ENCODE results near the gene HAT1. TPM values are rescaled to one million over a fixed set of nuclear protein-coding genes. Genes with fewer than 3 reads are reported as not detected.

Gene HAT1
- total and polyA plus RNA-seq, 11 donors: 9.9 to 60.7 (median 34.1) TPM

DNA sequence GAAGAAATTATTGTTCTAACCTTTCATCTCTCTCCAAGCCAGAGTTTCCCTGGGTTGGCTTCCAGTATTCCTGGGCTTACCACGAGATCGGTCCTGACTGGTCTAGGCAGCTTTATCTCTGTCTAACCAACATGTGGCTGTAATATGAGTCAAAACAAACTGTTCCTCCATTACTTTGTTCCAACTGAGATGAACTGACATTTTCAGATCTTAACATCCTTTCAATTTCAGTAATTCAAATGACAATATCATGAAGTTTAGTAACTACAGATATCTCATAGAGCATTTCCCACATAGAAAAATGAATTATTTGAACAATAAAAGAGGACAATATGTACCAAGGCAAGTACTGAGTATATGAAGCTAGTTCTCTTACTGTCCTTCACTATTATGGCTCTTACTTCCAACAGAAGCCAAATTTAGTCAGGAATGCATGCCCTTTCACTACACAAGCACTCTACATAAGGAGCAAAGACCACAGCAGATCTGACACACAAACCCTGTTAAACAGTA, 43.7 kb upstream of the HAT1 start:
- TF ChIP-seq, protein P1, sequence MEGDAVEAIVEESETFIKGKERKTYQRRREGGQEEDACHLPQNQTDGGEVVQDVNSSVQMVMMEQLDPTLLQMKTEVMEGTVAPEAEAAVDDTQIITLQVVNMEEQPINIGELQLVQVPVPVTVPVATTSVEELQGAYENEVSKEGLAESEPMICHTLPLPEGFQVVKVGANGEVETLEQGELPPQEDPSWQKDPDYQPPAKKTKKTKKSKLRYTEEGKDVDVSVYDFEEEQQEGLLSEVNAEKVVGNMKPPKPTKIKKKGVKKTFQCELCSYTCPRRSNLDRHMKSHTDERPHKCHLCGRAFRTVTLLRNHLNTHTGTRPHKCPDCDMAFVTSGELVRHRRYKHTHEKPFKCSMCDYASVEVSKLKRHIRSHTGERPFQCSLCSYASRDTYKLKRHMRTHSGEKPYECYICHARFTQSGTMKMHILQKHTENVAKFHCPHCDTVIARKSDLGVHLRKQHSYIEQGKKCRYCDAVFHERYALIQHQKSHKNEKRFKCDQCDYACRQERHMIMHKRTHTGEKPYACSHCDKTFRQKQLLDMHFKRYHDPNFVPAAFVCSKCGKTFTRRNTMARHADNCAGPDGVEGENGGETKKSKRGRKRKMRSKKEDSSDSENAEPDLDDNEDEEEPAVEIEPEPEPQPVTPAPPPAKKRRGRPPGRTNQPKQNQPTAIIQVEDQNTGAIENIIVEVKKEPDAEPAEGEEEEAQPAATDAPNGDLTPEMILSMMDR (IDR thresholded peaks at IDR 0.05): no peak
- TF ChIP-seq POLR2A (IDR thresholded peaks at IDR 0.05): no peak
- ATAC-seq: peak; percentile 87 to 95 (median 93)
- Histone ChIP-seq H3K4me3 (peak overlapping the region in 1 of 12 donors; percentile 4), H3K4me1 (peaks cover 0 to 60% (median 18%) of the 10 kb centered on the region in 12 donors), H3K9me3 (no peaks in the 10 kb centered on the region), H3K36me3 (peaks cover 0 to 15% (median 0%) of the 10 kb centered on the region in 9 donors), H3K27me3 (no peaks in the 10 kb centered on the region), H3K27ac (peak overlapping the region; percentile 42 to 85 (median 76))
- intact Hi-C loops (cut with DNase I): no loop called here
- WGBS, 4 donors: 10 to 30% (median 25%) methylated on average over 2 of the region's 2 CpGs
- DNase-seq: peak in 3 of 5 donors; percentile 31 to 43 (median 37)

DNA sequence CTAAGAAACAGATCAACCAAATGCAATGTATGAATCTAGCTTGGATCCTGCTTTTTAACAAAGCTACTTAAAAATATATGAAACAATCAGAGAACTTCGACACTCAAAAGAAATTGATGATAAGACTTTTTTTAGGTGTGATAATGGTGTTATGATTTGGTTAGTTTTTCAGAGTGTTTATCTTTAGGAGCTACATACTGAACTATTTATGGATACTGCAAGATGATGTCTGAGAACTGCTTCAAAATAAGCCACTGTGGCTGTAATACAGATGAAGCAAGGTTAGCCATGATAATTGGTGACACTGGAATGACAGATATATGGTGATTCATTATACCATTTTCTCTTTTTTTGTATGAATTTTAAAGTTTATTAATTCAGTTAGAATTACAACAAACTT, 42.4 kb upstream of the HAT1 start:
- 29 to 46% (median 39%) methylated on average over 1 of the region's 1 CpG for WGBS, 4 donors
- Histone ChIP-seq H3K36me3 (peaks cover 0 to 8% (median 0%) of the 10 kb centered on the region in 9 donors), H3K4me3 (no peak overlapping the region), H3K27ac (peak overlapping the region; percentile 42 to 85 (median 76)), H3K9me3 (no peaks in the 10 kb centered on the region), H3K27me3 (no peaks in the 10 kb centered on the region), H3K4me1 (peaks cover 0 to 60% (median 18%) of the 10 kb centered on the region in 12 donors)
- TF ChIP-seq POLR2A (IDR thresholded peaks at IDR 0.05): no peak
- TF ChIP-seq, protein P1 (IDR thresholded peaks at IDR 0.05): no peak
- ATAC-seq (peak in 1 of 4 donors; percentile 45), DNase-seq (no peak)
- intact Hi-C loops (cut with DNase I): no loop called here

DNA sequence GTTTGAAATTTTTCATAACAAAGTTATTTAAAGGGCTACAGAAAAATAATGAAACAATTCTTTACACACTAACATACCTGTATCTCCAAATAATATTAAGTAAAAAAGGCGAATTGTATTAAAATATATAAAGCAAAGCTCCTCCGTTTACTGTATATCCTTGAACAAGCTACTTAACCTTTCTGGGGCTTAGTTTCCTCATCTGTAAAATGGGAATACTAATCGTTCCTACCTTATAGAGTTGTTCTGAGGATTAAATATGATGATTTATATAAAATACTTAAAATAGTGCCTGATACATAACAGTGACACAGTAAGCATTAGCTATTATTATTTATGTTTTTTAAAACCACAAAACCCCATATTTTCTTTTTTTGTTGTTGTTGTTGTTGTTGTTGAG, 41.5 kb upstream of the HAT1 start:
- no peaks in the 10 kb centered on the region for H3K27me3 ChIP-seq
- peak overlapping the region in 9 of 12 donors; percentile 68 to 85 (median 76) for H3K27ac ChIP-seq
- no peak overlapping the region for H3K4me3 ChIP-seq
- 93 to 96% (median 94%) methylated on average over 3 of the region's 3 CpGs for WGBS, 4 donors
- H3K4me1 ChIP-seq: peaks cover 0 to 55% (median 18%) of the 10 kb centered on the region in 12 donors
- ATAC-seq (no peak), DNase-seq (no peak)
- H3K9me3 ChIP-seq: no peaks in the 10 kb centered on the region
- intact Hi-C loops (cut with DNase I): no loop called here
- H3K36me3 ChIP-seq: peaks cover 0 to 8% (median 0%) of the 10 kb centered on the region in 9 donors
- no peak for TF ChIP-seq POLR2A (IDR thresholded peaks at IDR 0.05)
- TF ChIP-seq, protein P1 (IDR thresholded peaks at IDR 0.05): no peak

DNA sequence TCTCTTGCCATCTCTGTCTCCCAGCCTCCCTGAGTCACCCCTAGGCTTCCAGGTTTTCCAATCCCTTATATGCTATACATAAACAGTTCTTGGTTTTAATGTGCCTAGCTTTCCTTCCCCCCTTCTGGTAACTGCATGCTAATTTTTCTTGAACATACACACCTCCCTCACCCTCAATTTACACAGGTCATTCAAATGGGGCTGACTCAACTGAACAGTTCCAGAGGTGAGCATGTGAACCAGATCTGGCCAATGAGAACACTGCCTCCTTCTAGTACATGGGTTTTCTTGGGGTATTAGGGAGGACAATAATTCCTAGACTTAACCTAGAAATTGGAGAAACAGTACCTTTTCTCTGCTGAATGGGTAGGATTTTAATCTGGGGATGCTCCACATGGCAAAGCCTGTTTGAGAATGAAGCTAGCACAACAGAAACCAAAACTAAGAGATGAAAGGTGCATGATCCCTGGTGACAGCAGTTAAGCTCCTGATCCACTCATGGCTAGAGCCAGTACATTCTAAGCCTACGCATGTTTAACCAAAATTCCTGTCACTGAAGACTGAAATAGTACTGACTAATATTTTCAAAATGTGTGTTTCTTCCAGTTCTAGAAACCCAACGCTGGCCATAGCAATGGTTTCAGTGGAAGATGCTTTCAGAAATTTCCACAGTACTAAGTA, 40.0 kb upstream of the HAT1 start:
- H3K4me3 ChIP-seq: no peak overlapping the region
- peak overlapping the region in 1 of 12 donors; percentile 35 for H3K27ac ChIP-seq
- peaks cover 0 to 42% (median 16%) of the 10 kb centered on the region in 12 donors for H3K4me1 ChIP-seq
- no peaks in the 10 kb centered on the region for H3K27me3 ChIP-seq
- ATAC-seq (no peak), DNase-seq (no peak)
- no peaks in the 10 kb centered on the region for H3K9me3 ChIP-seq
- TF ChIP-seq POLR2A (IDR thresholded peaks at IDR 0.05): no peak
- TF ChIP-seq, protein P1 (IDR thresholded peaks at IDR 0.05): no peak
- intact Hi-C loops (cut with DNase I): no loop called here
- 80 to 95% (median 90%) methylated on average over 2 of the region's 2 CpGs for WGBS, 4 donors
- peaks cover 0 to 8% (median 0%) of the 10 kb centered on the region in 9 donors for H3K36me3 ChIP-seq
